ENCODE data around the gene ALDH1L1.

DNA sequence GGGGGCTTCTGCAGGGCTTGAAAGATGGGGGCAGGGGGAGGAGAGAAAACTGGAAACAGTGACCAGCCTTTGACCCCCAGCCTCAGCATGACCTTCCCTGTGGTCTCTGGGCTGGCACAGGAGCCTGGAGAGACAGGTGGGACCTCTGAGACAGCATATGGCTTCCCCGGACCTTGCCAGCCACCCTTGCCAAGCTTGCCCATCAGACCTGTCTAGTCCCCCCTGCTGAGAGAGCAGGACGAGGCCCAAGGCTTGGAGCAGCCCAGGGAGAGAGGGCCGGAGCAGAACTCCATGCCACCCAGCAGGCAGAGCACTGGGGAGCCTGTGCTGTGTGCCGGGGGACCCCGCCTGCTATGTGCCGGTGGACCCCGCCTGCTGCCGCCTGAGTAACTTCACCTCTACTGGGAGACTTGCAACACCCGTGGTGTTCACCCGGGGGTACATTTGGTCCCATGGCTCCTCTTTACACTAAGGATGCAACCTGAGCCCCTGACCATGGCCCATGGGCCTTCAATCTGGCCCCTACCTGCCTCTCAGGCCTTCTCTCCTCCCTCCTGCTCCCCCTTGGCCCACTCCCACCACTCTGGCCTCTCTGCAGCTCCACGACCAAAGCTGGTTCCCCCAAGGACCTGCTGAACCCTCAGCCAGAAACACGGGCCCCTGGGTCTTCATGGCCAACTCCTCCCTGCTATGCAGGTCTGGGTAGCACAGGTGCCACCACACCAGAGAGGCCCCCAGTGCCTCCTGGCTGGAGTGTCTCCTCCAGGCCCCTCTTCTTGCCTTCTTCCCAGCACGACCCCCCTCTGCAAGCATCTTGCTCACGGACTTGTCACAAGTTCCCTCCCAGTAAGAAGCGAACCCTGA lies 75.4 kb downstream of the ALDH1L1 start:
- TF ChIP-seq TOX (CRISPR knock-in tag; IDR thresholded peaks at IDR 0.05; ENCODE audit: borderline replicate concordance): no peak
- no peak for TF ChIP-seq TCF4 (CRISPR knock-in tag; IDR thresholded peaks at IDR 0.05; ENCODE audit: borderline replicate concordance)
- TF ChIP-seq, protein P1, sequence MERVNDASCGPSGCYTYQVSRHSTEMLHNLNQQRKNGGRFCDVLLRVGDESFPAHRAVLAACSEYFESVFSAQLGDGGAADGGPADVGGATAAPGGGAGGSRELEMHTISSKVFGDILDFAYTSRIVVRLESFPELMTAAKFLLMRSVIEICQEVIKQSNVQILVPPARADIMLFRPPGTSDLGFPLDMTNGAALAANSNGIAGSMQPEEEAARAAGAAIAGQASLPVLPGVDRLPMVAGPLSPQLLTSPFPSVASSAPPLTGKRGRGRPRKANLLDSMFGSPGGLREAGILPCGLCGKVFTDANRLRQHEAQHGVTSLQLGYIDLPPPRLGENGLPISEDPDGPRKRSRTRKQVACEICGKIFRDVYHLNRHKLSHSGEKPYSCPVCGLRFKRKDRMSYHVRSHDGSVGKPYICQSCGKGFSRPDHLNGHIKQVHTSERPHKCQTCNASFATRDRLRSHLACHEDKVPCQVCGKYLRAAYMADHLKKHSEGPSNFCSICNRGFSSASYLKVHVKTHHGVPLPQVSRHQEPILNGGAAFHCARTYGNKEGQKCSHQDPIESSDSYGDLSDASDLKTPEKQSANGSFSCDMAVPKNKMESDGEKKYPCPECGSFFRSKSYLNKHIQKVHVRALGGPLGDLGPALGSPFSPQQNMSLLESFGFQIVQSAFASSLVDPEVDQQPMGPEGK (CRISPR knock-in tag; IDR thresholded peaks at IDR 0.05; ENCODE audit: borderline replicate concordance): no peak
- TF ChIP-seq ZNF8 (CRISPR knock-in tag; IDR thresholded peaks at IDR 0.05): no peak
- no peak for TF ChIP-seq BACH2 (CRISPR knock-in tag; IDR thresholded peaks at IDR 0.05; ENCODE audit: borderline replicate concordance)
- TF ChIP-seq ISL1 (CRISPR knock-in tag; IDR thresholded peaks at IDR 0.05): no peak
- TF ChIP-seq, protein P2, sequence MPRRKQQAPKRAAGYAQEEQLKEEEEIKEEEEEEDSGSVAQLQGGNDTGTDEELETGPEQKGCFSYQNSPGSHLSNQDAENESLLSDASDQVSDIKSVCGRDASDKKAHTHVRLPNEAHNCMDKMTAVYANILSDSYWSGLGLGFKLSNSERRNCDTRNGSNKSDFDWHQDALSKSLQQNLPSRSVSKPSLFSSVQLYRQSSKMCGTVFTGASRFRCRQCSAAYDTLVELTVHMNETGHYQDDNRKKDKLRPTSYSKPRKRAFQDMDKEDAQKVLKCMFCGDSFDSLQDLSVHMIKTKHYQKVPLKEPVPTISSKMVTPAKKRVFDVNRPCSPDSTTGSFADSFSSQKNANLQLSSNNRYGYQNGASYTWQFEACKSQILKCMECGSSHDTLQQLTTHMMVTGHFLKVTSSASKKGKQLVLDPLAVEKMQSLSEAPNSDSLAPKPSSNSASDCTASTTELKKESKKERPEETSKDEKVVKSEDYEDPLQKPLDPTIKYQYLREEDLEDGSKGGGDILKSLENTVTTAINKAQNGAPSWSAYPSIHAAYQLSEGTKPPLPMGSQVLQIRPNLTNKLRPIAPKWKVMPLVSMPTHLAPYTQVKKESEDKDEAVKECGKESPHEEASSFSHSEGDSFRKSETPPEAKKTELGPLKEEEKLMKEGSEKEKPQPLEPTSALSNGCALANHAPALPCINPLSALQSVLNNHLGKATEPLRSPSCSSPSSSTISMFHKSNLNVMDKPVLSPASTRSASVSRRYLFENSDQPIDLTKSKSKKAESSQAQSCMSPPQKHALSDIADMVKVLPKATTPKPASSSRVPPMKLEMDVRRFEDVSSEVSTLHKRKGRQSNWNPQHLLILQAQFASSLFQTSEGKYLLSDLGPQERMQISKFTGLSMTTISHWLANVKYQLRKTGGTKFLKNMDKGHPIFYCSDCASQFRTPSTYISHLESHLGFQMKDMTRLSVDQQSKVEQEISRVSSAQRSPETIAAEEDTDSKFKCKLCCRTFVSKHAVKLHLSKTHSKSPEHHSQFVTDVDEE (CRISPR knock-in tag; IDR thresholded peaks at IDR 0.05): no peak
- TF ChIP-seq ARNTL (CRISPR knock-in tag; IDR thresholded peaks at IDR 0.05; ENCODE audit: borderline replicate concordance, low read depth): no peak
- no peak for TF ChIP-seq ZNF565 (CRISPR knock-in tag; conservative IDR thresholded peaks at IDR 0.05; ENCODE audit: low read depth)
- TF ChIP-seq, protein P3, sequence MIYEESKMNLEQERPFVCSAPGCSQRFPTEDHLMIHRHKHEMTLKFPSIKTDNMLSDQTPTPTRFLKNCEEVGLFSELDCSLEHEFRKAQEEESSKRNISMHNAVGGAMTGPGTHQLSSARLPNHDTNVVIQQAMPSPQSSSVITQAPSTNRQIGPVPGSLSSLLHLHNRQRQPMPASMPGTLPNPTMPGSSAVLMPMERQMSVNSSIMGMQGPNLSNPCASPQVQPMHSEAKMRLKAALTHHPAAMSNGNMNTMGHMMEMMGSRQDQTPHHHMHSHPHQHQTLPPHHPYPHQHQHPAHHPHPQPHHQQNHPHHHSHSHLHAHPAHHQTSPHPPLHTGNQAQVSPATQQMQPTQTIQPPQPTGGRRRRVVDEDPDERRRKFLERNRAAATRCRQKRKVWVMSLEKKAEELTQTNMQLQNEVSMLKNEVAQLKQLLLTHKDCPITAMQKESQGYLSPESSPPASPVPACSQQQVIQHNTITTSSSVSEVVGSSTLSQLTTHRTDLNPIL (CRISPR knock-in tag; IDR thresholded peaks at IDR 0.05; ENCODE audit: low read depth): no peak
- TF ChIP-seq ZFP3 (CRISPR knock-in tag; IDR thresholded peaks at IDR 0.05): no peak
- TF ChIP-seq ESRRG (CRISPR knock-in tag; IDR thresholded peaks at IDR 0.05): no peak

All from SK-N-SH treated with all-trans-retinoic acid at 6 μM for 48 hours (cell line).